Measurements from ENCODE around the gene CARS2.

GRCh38 chr13:110719036-110719710 is 13.3 kb upstream of the CARS2 start:
- TF ChIP-seq POLR2A (IDR thresholded peaks at IDR 0.05; ENCODE audit: low read depth, low read length): no peak
- TF ChIP-seq SPI1 (IDR thresholded peaks at IDR 0.05; ENCODE audit: low read depth, low read length): no peak
- TF ChIP-seq POLR2AphosphoS5 (IDR thresholded peaks at IDR 0.05; ENCODE audit: low read depth, low read length): no peak
- no peak for TF ChIP-seq TAF1 (IDR thresholded peaks at IDR 0.05; ENCODE audit: low read depth, low read length)
- no peak for TF ChIP-seq POU2F2 (IDR thresholded peaks at IDR 0.05; ENCODE audit: low read depth, low read length)

All from GM12891 (cell line).